HG03139 (cell line): ENCODE measurements around the gene NFIC.
"Not testable (repeated sequence)": the region's sequence is repeated elsewhere in the genome, so short reads cannot be mapped to it uniquely, and the experiment has no call there.

Experiments
- ATAC-seq: cut with Tn5 transposase; IDR thresholded peaks from one replicate; pipeline ENCODE4 v1.9.1; 2021; ENCODE audit not compliant: unreplicated experiment

Gene NFIC

GRCh38 chr19:3365836-3366752 is at the start of gene NFIC:
Gene NFIC (plus strand): TSS chr19:3366583. CDS start chr19:3366637, 54 bp downstream.
- ATAC-seq, result no peak

- no peak for ATAC-seq
Measured at GRCh38 chr19:3316659-3317207, 49.6 kb upstream of the NFIC start.

GRCh38 chr19:3319643-3320353 is 46.6 kb upstream of the NFIC start:
- ATAC-seq, result no peak

GRCh38 chr19:3320354-3320670 is 46.1 kb upstream of the NFIC start:
- ATAC-seq, result no peak

GRCh38 chr19:3320853-3321252 is 45.5 kb upstream of the NFIC start:
- no peak for ATAC-seq

GRCh38 chr19:3321696-3322095 is 44.7 kb upstream of the NFIC start:
- ATAC-seq, result no peak

- ATAC-seq, result no peak
Measured at GRCh38 chr19:3322199-3322978, 44.0 kb upstream of the NFIC start.

GRCh38 chr19:3323026-3323425 is 43.4 kb upstream of the NFIC start:
- no peak for ATAC-seq

GRCh38 chr19:3323658-3324057 is 42.7 kb upstream of the NFIC start:
- no peak for ATAC-seq

- no peak for ATAC-seq
Measured at GRCh38 chr19:3324405-3324856, 42.0 kb upstream of the NFIC start.

GRCh38 chr19:3325451-3325850 is 40.9 kb upstream of the NFIC start:
- no peak for ATAC-seq

GRCh38 chr19:3328743-3329142 is 37.6 kb upstream of the NFIC start:
- ATAC-seq, result no peak

GRCh38 chr19:3330047-3330446 is 36.3 kb upstream of the NFIC start:
- no peak for ATAC-seq

- ATAC-seq, result not testable (repeated sequence)
Measured at GRCh38 chr19:3332232-3332631, 34.2 kb upstream of the NFIC start.

- ATAC-seq, result no peak
Measured at GRCh38 chr19:3333020-3333583, 33.3 kb upstream of the NFIC start.

GRCh38 chr19:3333662-3334061 is 32.7 kb upstream of the NFIC start:
- no peak for ATAC-seq

- not testable (repeated sequence) for ATAC-seq
Measured at GRCh38 chr19:3334749-3335430, 31.5 kb upstream of the NFIC start.

- no peak for ATAC-seq
Measured at GRCh38 chr19:3335431-3336350, 30.7 kb upstream of the NFIC start.

GRCh38 chr19:3336351-3336679 is 30.1 kb upstream of the NFIC start:
- ATAC-seq, result no peak
